C4-2B (cell line): ENCODE results near the gene CCKAR.

ENCODE experiments used
- CTCF ChIP-seq: fragments of 450-650 bp; conservative IDR thresholded peaks from 2 replicates; pipeline ENCODE4 v1.5.1; 2017; ENCODE audit warnings: mild to moderate bottlenecking
- ZFX ChIP-seq: fragments of 450-650 bp; IDR thresholded peaks from 2 replicates; pipeline ENCODE4 v1.6.1; 2017

GRCh38 chr4:26484516-26484915 lies 5.8 kb downstream of the CCKAR start:
- no peak for TF ChIP-seq CTCF
- no peak for TF ChIP-seq ZFX
